ENCODE measurements around the gene RIPOR1.
A peak's percentile ranks its signal among the peaks of the same experiment; 100 is the strongest.

Gene RIPOR1

DNA sequence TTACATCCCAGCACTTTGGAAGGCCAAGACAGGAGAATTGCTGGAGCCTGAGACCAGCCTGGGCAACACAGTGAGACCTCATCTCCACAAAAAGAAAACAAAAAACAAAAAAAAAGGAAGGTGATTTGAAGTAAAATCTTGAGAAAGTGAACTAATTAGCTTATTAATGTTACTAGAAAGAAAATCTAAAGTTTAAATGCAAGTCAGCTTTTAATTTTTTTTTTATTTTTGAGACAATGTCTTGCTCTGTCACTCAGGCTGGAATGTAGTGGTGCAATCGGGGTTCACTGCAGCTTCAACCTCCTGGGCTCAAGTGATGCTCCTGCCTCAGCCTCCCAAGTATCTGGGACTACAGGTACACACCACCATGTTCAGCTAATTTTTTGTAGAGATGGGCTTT is 30.2 kb downstream of the RIPOR1 start:
- no peak for DNase-seq

DNA sequence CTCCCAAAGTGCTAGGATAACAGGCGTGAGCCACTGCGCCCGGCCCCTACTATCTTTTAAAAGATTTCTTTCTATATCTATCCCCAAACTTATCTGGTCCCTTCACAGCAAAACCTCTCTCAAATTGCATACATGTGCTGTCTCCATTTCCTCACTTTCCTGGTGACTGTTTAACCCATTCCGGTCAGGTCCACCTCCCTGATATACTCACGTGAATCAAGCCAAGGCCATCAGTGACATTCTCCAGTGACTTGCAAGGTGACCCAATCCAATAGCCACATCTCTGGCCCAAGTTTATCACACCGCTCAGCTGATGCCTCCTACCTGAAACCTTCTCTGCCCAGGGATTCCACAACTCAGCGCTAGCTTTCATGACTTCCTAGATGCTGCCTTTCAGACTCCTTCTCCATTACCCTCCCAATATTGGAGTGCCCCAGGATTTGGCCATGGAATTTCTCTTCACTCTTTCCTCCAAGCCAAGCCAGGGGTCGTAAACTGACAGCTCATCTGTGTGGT is 32.3 kb downstream of the RIPOR1 start:
- DNase-seq, result no peak

DNA sequence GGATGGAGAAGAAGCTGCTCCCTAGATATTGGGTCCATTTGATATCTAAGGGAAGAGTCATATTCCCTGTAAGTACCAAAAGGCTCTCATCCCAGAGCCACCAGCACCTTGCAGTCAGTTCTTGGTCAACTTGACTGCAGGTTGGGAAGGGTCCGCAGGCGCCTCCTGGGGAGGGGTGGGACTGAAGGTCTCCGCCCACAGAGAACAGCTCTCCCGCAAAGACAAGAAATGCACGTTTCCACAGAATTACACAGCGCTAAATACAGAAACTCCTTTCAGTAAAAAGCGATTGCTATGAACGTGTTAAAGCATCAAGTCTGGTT is 32.8 kb downstream of the RIPOR1 start:
- DNase-seq, result no peak

DNA sequence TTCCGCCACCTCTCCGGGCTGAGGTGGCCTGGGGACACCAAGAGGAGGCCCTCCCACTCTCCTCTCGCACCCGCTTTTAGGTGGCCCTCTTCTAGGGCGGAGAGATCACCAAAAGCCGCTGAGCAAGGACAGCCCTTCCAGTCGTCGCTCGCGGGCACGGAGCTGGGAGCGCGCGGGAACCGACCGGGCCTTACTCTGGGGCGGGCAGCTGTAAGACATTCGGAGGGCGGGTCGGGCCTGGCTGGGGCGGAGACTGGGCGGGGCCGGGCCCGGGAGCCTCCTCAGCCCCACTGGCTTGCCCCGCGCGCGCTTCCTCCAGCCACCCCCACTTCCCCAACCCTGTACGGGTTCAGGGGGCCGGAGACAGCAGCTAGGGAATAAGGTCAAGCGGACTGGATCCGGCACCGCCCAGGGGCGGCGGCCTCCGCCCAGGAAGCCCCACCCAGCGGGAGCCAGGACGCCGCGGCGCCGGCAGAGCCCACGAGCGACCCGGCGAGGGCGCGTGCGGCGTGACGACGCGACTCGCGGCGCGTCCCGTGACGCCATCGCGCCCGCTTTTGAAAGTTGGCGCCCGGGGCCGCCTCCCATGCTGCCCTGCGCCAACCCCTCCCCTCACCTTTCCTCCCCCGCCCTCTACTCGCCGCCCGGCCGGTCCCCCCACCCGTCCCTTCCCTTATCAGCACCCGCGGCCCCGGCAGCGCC is 33.3 kb downstream of the RIPOR1 start:
- DNase-seq, result peak; percentile 98

DNA sequence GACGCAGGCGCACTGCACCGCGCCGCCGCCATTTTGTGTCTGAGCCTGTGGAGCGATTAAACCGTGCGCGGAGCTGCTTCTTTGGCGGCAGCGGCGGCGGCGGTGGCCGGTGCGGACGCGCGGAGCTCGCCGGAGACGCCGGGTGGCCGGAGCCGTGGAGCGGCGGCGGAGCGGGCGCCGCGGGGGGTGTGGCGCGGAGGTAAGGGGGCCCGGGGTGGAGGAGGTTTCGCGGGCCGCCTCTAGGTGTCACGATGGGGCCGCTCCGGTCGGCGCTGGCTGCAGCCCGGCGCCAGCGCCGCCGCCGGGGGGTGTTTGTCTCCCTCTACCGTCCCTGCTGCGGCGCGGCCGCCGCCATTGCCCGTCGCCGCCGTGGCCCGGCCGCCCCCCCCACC is 33.9 kb downstream of the RIPOR1 start, which contains the start of gene CTCF:
Gene CTCF (plus strand): TSS at position 1 of the 392 bp plus-strand sequence. CDS start 48,307 bp downstream, outside the sequence.
- no peak for DNase-seq

DNA sequence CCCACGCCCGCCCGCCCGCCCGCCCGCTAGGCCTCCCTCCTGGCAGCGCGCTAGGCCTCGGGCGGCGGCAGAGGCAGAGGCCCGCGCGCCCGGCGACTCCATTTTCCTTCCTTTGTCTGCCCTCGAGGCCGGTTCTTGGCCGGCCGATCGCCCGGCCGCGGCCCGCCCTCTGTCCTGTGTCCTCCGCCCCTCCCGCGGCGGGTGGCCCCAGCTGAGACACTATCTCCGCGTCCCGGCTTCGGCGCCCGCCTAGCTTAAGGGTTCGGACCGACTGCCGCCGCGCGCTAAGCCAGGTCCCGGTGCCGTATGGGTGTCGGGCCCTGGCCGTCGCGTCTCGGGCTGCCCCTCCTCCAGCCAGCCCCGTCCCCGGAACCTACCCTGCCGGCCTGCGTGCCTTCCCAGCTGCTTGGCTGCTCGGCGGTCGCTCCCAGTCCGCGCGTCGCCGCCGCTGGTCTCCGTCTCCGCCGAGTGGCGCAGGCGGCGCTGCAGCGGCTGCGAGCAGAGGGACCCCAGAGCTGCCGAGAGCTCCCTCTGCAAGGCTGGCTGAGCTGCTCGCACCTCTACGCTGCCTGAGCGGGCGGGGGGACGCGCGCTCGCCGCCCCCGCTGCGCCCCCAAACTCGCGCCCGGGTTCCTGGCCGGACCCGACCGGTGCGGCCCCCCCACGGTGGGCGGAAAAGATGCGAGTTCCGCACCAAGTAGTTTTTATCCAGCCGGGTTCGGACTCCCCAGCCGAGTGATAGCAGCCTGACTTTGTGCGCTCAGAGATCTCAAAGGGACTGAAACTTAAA is 34.5 kb downstream of the RIPOR1 start:
- peak; percentile 79 for DNase-seq

DNA sequence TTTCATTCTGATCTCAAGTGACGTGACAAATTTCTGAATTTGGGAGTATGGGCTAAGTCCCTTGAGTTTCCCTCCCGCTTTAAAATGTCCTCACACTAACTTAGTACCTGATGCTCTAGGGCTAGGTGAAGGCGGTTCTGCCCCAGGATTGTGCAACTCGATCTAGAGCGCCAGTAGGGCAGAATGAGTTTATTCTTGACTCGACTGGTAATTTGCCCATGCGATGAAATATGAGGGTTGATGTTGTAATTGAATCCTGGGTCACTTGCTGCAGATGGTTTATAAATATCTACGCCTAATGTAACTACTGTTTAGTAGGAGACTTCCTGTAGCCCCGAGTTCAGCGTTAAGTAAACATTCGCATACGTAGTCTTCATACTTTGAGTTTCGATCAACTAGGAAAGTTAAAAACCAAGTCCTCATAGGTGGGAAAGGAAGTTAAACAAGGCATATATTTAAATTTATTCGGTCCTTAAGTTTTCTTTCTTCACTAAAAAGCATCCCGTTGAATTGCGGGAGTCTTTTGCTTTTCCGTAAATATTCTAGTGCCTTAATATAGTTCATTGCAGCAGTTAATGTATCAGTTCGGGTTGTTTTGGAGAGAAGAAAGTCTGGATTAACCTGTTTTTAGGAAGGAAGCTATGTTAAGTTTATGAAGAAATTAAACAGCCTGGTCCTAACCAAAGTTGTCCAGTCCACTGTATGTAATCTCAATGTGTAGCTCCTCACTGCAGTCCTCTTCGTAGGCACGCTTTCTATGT is 35.3 kb downstream of the RIPOR1 start:
- DNase-seq, result peak; percentile 50

DNA sequence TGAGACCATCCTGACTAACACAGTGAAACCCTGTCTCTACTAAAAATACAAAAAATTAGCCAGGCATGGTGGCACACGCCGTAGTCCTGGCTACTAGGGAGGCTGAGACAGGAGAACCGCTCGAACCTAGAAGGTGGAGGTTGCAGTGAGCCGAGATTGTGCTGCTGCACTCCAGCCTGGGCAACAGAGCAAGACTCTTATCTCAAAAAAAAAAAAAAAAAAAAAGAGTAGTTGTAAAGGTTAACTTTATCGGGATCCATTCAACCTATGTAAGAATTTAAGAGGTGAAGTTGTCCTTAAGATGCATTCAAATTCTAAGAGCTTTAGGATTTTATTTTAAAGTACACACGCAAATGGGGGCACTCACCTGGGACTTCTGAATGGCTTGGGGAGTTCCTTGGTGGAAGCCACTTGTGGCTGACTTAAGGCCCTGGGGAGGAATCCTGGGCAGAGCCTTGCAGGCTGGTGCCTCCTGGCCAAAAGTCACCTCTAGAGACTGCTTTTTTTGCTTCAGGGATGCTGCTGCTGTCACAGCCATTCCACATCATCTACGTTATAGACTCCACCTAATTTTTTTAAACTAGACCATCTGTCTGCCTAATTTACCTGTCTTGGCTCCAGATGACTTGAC is 37.0 kb downstream of the RIPOR1 start:
- DNase-seq, result no peak

DNA sequence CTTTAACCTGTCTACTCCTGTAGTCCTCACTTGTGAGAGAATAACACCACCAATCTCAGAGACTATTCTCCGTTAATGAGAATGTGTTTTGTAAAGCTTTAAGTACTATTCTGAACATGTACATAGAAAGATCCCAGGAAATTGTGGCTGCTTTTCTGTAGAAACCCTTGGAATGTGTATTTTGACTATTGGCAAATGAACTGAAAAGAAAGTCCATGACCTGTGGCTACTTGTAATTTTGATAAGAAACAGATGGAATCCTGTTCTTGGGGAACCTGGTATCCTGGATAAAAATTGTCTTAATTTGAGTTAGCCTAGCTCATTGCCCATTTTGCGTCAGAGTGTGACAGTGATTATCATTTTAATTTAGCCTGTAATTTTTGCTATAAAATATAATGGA is 42.8 kb downstream of the RIPOR1 start:
- DNase-seq, result no peak

DNA sequence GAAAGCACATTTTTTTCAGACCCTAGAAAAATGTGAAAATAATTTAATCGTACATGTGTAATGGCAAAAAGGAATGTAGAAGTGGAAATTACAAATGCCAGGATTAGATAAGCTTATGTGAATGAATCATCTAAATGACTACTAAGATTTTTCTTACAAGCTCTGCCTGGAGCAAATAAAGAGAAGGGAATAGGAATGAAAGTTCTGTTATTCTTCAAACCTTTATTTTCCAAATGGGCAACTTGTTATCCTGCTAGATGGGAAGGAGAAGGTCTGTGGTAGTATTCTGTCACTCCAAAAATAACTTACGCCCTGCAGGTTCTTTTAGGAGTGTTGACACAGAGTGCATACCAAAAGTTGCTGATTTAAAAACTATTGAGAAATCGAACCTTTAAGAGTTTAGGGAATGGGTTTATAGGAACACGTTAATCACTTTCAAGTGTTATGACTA is 43.4 kb downstream of the RIPOR1 start:
- no peak for DNase-seq

DNA sequence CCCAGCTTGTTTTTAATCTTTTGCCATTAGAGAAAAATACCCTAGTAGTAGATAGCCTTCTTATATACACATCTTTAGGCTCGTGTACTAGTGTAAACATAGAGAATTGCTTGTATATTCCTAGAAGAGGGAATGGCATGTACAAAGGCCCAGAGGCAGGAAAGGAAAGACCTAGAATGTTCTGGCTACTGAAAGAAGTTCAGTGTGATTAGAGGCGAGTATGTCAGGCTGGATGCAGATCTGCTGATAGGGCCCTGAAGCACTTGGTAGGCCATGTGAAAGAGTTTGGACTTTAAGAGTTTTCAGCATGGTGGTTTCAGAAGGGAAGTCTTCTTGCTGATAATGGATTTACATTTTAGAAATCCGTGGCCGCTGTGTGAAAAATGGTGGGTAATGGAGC is 51.1 kb downstream of the RIPOR1 start:
- DNase-seq, result no peak

DNA sequence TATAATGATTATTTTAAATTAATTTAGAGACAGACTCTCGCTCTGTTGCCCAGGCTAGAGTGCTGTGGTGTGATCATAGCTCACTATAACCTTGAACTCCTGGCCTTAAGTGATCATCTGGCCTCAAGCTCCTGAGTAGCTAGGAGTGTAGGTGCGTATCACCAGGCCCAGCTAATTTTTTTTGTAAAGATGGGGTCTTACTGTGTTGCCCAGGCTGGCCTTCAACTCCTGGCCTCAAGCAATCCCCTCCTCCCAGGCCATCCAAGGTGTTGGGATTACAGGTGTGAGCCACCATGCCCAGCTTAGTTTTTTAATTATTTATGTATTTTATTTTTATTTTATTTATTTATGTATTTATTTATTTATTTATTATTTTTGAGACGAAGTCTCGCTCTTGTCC is 51.6 kb downstream of the RIPOR1 start:
- DNase-seq, result no peak

DNA sequence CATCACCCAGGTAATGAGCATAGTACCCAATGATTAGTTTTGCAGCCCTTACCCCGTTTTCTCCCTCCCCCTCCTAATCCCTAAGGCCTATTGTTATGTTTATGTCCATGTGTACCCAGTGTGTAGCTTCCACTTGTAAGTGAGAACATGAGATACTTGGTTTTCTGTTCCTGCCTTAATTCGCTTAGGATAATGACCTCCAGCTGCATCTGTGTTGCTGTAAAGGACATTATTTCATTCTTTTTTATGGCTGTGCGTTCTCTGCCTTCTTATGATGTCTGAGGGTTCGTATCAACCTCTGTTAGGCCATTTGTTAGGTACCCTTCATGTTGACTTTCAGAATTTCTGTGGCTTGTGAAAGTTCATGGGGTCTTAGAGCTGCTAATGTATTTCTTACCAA is 64.7 kb downstream of the RIPOR1 start:
- DNase-seq, result no peak

DNA sequence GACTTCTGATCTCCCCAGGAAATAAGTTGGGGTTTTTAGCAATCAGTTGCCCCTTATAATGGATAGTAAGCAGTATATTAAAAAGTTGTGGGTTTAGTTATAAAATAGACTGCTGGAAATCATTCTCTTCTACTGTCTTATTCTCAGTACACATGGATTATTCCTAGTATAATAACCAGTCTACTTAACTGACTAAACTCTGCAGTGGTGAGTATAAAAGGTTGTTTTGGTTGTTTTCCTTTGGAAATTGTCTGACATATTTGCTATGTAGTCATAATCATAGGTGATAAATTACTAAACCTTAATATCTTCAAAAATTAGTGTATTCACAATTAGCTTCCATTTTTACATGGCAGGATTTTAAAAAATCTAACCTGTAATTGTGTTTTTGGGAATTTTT is 65.1 kb downstream of the RIPOR1 start:
- no peak for DNase-seq

DNA sequence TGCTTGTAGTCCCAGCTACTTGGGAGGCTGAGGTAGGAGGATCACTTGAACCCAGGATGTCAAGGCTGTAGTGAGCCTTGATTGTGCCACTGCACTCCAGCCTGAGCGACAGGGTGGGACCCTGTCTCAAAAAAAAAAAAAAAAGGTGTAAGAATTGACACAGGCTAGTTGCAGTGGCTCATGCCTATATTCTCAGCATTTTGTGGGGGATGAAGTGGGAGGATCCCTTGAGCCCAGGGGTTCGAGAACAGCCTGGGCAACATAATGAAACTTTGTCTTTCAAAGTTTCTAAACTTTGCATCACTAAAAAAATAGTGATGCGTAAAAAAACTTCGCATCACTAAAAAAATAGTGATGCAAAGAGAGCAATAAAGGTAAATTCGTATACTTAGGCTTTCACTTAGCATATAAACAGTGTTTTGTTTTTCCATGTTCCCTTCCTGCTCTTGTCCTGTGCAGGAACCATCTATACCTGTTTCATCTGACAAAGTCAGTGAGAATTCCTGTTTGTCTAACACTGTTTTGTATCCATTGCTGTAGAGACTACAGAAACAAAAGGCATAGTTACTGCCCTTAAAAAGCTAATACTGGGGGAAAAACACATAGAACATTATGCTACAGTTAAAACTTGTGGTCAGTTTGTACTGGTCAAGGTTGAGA is 65.8 kb downstream of the RIPOR1 start:
- DNase-seq, result no peak

DNA sequence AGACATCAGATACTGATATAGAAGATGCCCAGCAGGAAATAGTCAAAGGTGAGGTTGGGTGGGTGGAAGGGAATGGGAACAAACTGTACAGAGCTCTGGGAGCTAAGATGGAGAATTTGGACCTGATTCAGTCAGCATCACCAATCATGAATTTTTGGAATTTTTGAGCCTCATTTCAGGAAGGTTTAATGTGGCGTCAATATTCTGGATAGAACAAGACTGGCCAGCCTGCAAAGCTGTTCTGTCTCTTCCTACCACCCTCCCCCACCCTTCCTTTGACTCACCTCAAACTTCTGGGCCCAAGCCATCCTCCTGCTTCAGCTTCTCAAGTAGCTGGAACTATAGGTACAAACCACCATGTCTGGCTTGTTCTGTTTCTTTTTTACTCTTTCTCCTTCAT is 66.3 kb downstream of the RIPOR1 start:
- no peak for DNase-seq

Measured in right forelimb (tissue), 1 donor.